Activated CD4-positive, alpha-beta T cell treated with anti-CD3 and anti-CD28 coated beads, Interleukin-2, amount 50 U/mL, for 24 hours (primary cell): ENCODE results near the gene SUGCT.
"Not testable (repeated sequence)": the region's sequence is repeated elsewhere in the genome, so short reads cannot be mapped to it uniquely, and the experiment has no call there.

Source experiments
- DNase-seq, 2 donors: peaks; one replicate each; pipeline ENCODE4 v3.0.0-alpha.2; 2020; ENCODE audit warnings: low read depth in 1 of 2, low spot score in 1 of 2

The SUGCT gene

GRCh38 chr7:40649247-40649646 is 514.4 kb downstream of the SUGCT start:
- DNase-seq, result no peak

GRCh38 chr7:40650903-40651302 is 516.1 kb downstream of the SUGCT start:
- not testable (repeated sequence) for DNase-seq

GRCh38 chr7:40654171-40654570 is 519.4 kb downstream of the SUGCT start:
- no peak for DNase-seq

- DNase-seq, result no peak
These were observed 520.6 kb downstream of the SUGCT start for GRCh38 chr7:40655426-40655825.

GRCh38 chr7:40656349-40656748 is 521.5 kb downstream of the SUGCT start:
- DNase-seq, result no peak

GRCh38 chr7:40658729-40659128 is 523.9 kb downstream of the SUGCT start:
- DNase-seq, result no peak

- no peak for DNase-seq
These were observed 524.4 kb downstream of the SUGCT start for GRCh38 chr7:40659231-40659630.

- no peak for DNase-seq
These were observed 538.5 kb downstream of the SUGCT start for GRCh38 chr7:40673285-40673684.

- DNase-seq, result no peak
These were observed 539.5 kb downstream of the SUGCT start for GRCh38 chr7:40674316-40674715.

GRCh38 chr7:40675741-40676140 is 540.9 kb downstream of the SUGCT start:
- no peak for DNase-seq

- no peak for DNase-seq
These were observed 541.4 kb downstream of the SUGCT start for GRCh38 chr7:40676221-40676620.

GRCh38 chr7:40680657-40681056 is 545.9 kb downstream of the SUGCT start:
- DNase-seq, result no peak

- DNase-seq, result no peak
These were observed 547.9 kb downstream of the SUGCT start for GRCh38 chr7:40682696-40683095.

GRCh38 chr7:40694026-40694809 is 559.4 kb downstream of the SUGCT start:
- no peak for DNase-seq

GRCh38 chr7:40694991-40695390 is 560.2 kb downstream of the SUGCT start:
- DNase-seq, result no peak

- no peak for DNase-seq
These were observed 562.8 kb downstream of the SUGCT start for GRCh38 chr7:40697653-40698052.

- DNase-seq, result no peak
These were observed 563.6 kb downstream of the SUGCT start for GRCh38 chr7:40698214-40698920.

- no peak for DNase-seq
These were observed 564.1 kb downstream of the SUGCT start for GRCh38 chr7:40698921-40699260.

GRCh38 chr7:40700653-40701421 is 566.0 kb downstream of the SUGCT start:
- DNase-seq, result no peak

GRCh38 chr7:40701836-40702551 is 567.2 kb downstream of the SUGCT start:
- DNase-seq, result no peak

- DNase-seq, result no peak
These were observed 569.4 kb downstream of the SUGCT start for GRCh38 chr7:40704172-40704571.
